CD4-positive, alpha-beta T cell treated with Interleukin-17A for 4 hours (primary cell): ENCODE results near the gene PDLIM3.
A peak's percentile ranks its signal among the peaks of the same experiment; 100 is the strongest.
"Not testable (repeated sequence)": the region's sequence is repeated elsewhere in the genome, so short reads cannot be mapped to it uniquely, and the experiment has no call there.

Experiments used
- DNase-seq: peaks from one replicate; pipeline ENCODE4 v3.0.0-alpha.2; 2020; ENCODE audit warnings: mixed read lengths

The PDLIM3 gene

DNA sequence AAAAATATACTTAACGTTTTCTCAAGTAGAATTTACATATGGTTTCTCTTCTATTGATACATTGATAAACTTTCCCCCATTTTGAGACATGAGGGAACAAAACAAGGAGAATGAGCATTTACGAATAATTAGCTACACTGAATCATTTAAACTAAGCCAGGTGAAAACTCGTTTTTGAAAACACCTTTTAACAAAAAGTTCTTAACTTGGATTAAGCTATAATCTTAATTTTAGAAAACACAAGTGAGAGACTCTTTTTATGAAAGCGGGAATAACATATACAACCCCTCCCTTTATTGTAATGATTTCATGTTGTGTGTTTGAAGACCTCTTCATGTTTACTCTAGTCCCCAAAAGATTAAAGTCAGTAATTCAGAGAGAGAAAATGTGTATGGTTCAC is 20.1 kb downstream of the PDLIM3 start:
- DNase-seq: no peak

DNA sequence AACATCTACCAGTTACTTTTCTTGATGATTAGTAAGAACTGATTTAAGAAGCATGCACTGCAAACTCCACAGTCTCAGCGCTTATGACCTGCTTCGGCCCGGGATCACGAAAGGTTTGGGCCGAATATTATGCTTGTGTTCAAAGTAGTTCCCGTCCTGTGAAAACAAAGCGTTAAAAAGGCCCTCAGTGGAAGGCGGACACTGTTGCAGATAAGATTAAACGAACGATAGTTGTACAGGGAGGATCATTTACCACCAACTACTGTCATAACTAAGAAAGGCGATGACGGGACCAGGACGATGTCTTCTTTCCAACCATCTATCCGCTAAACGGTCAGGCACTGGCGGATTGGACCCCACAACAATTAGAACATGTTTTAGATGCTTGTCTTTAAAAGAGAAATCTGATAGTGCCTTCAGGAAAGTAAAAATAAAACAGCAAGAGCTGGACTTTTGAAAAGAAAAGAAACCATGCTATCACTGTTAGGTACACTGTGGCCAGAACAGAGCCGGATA is 21.1 kb downstream of the PDLIM3 start:
- no peak for DNase-seq

DNA sequence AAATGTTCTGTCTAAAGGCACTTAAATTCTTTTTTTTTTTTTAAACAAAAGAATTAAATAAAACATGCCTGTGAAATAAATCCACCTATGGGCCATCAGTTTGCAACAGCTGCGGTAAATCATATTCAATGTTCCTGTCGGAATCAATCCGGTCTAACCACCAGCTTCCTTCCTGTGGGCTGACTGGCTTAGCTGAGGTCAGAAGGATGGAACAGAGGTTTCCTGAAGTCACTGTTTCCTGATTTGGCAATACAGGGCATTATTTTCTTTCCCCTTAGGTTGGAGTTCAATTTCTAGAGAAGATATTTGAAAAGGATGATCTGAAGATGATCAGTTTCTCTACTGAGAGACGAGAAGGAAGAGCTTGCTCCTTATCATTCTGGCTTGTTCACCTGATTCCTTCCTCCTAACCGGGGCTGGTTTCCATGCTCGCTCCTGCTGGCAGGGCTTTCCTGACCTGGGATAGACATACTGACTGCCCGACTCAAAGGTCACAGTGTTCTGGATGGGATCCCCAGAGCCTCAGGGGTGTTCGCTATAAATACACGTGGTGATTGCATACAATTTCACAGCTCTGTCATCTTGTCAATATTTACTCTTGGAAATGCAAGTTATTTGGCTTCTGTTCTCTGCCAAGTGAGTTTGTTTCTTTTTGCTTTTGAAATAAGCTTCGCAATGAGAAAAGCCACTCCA is 21.7 kb downstream of the PDLIM3 start:
- DNase-seq: no peak

DNA sequence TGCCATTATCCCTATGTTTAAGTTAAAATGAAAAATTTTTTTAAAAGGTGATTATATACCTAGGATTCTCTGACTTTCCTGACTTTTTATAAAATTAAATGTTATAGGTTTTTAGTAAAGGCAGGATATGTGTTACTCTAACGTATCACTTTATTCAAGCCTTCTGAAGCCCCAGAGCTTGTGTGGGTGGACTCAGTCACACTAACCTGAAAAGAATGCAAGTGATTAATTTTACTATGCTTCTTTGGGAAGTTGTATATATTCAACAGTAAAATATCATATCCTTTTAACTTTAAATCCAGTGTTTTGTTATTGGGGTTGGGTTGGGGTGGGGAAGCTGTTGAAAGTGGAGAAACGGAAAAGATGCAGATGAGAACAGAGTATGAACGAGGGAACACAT is 22.8 kb downstream of the PDLIM3 start:
- DNase-seq: no peak

DNA sequence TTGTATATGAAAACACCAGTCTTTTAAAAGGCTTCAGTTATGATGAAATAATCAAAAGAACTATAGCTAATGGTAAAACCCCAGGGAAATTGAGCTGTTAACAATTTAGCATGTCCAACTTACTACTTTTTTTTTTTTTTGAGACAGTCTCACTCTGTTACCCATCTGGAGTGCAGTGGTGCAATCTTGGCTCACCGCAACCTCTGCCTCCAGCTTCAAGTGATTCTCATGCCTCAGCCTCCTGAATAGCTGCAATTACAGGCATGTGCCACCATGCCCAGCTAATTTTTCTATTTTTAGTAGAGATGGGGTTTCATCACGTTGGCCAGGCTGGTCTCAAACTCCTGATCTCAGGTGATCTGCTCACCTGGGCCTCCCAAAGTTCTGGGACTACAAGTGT is 24.1 kb downstream of the PDLIM3 start:
- not testable (repeated sequence) for DNase-seq

DNA sequence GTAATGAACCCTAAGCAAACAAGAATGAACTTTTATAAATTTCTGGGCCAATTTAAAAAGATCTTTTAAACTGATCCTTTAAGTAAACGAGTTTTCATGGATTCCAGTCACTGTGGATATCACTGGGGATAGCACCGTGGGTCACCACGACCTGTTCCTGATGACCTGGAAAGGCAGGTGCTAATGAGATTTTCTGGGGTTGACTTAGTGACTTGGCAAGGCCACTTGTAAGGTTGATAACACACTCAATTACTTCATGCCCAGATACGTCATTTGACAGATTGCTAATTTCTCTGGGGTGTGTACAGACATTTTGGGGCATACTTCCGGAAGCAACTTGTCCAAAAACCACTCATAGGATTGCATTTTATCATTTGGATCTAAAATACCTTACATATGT is 24.5 kb downstream of the PDLIM3 start:
- DNase-seq: no peak

DNA sequence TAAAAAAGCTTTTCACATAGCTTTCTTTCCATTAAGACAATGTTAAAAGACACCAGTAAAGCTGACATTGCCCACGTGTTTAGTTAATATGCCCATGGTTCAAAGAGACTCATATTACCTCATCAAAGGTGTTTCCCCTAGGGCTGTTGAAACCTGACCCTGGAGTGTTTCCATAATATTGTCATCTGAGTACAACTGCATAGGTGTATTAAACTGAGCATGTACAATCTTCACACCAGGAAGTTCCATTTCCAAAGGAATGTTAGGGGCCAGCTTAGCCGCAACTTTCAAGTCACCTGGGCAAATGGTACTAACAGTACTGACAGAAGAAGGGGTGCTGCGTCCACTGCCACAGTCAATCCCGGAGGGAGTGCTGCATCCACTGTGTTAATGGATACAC is 27.1 kb downstream of the PDLIM3 start:
- no peak for DNase-seq

DNA sequence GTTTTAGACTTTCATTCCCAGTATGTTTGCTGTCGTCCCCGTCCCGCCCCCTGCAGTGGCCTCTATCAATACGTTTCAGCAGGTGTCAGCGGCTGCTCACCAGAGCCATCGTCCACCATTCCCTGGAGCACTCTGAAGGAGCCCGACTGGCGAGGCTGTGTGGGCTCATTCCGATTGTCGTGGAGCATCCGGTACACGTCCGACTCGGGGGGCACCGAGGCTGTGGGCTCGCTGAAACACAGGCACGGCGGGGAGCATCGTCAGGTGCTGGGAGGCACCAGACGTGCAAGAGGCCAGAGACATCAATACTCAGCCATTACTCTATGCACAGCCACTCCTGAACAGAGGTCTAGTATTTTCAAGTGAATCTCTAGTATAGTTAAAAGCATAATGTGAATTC is 28.9 kb downstream of the PDLIM3 start:
- no peak for DNase-seq

DNA sequence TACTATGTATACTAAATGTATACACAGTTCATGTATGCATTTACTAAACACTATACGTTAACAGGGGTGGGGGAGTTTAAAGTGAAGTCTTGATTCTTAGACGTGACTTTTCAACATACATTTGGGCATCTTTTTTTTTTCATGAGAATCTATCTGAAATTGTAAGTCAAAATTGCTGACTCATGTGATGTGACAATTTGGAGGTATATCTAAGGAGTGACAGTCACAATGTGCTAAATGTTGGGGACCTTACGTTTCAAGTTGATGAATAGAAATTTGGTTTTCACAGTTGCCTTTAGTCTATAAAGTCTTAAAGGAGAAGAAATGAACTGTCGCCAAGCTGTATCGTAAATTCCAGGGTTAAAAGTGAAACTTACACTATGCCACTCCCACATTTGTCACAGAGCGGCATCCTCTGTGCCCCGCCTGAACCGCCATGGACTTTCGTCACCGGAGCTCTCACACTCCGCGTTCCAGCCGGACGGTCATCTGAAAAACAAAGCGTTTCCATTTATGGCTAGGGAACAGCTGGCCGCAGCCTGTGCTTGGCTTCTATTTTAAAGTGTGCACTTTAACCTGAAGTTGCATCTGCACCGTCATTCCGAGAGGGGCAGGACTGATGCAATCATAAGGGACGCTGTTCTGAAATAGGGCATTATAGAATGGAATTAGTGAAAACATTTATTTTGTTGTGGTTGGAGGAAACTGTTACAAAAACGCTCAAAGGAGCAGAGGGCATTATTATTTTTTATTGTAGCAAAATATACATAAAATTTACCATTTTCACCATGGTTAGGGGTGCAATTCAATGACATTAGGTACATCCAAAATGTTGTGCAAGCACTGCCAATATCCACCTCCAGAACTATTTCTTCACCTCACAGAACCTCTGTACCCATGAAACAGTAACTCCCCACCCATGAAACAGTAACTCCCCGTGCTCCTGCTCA is 30.9 kb downstream of the PDLIM3 start:
- no peak for DNase-seq

DNA sequence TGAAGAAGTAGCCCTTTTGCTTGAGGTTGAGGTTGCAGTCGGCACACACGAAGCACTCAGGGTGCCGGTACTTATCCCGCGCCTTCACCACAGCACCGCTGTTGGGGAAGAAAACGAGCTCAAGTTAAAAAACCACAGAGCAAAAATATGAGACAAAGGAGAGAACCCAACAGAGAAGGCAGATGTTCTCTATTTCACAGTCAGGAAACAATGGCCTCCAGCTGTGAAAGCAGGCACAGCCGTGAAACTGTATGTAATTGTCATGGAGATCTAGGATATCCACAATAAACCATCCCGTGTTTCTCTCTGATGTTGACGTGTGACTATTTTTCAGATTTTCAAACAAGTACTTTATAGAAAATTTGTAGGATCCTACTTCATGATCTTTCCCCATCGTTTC is 32.9 kb downstream of the PDLIM3 start:
- DNase-seq: no peak

DNA sequence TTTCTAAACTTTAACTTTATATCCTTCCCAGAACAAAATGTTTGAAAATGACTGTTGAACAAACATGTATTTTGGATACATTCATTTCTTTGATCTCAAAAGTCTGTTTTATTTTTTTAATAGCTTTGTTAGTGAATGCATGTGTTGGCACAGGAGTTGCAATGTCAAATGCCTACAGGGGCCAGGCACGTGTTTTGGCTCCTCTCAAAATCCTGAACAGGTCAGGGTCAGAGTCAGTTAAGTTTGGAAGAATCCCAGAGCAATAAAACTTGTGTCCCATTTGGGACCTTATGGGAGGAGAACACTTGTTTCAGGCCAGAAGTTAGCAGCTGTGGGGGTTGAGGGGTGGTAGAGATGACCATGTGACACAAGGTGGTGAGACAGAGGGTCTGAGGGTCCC is 34.7 kb downstream of the PDLIM3 start:
- DNase-seq: no peak

DNA sequence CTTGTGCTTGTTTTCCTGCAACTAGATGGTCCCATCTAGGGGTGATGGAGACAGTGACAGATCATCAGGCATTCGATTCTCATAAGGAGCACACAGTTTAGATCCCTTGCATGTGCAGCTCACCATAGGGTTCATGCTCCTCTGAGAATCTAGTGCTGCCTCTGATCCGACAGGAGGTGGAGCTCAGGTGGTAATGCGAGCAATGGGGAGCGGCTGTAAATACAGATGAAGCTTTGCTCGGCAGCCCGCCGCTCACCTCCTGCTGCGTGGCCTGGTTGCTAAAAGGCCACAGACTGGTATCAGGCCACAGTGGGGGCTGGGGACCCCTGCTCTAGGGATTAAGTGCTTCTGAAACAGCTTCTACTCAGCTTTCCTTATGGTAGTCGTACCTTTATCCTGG is 35.3 kb downstream of the PDLIM3 start:
- no peak for DNase-seq

DNA sequence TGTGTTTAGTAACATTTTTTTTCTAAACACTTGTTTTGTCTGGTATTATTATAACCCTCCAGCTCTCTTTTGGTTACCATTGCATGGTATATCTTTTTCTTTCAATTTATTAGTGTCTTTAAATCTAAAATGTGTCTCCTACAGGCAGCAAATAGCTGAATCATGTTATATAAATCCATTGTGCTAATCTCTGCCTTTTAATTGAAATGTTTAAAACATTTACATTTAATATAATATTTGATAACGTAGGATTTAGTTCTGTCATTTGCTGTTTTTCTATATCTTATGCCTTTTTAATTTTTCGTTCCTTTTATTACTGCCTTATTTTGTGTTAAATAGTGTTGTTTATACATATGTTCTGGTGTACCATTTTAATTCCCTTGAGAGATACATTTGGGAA is 46.7 kb downstream of the PDLIM3 start:
- DNase-seq: no peak

DNA sequence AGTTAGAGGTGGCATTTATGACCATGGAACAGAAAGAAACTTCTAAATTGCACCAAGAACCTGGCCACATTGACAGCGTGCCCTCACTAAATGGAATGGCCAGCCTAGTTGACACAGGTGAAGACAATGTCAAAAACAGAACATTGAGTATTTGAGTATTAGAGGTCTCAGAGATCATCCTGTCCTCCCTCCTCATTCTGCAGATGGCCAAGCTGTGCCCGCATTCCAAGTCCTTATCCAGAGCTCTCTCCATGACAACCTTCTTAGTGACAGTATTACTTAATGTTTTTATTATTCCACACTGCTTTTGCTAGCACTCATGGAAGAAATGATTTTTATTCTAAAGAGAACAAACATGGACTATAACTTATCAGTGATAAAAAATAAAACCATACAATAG is 53.9 kb downstream of the PDLIM3 start:
- no peak for DNase-seq

DNA sequence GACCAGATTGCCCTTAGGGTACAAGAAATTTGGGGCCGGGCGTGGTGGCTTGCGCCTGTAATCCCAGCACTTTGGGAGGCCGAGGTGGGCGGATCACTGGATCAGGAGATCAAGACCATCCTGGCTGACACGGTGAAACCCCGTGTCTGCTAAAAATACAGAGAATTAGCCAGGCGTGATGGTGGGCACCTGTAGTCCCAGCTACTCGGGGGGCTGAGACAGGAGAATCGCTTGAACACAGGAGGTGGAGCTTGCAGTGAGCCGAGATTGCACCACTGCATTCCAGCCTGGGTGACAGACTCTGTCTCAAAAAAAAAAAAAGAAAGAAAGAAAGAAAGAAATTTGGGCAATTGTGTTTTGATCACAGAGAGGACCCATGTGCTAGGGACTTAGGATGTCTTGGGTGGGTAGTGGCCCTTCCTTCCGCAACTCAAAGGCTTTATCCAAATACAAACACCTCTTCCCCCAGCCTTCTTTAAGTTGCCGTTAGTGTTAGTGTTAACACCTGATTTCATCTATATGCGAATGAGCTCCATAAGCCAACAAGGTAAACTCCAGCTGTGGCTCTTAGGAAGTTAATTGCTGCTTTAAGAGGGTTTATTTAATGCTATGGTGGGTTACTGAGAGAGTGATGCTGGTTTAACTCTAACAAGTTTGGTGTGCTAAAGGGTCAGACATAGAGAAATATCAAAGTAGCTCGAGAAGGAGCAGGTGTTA is 55.1 kb downstream of the PDLIM3 start:
- DNase-seq: no peak

DNA sequence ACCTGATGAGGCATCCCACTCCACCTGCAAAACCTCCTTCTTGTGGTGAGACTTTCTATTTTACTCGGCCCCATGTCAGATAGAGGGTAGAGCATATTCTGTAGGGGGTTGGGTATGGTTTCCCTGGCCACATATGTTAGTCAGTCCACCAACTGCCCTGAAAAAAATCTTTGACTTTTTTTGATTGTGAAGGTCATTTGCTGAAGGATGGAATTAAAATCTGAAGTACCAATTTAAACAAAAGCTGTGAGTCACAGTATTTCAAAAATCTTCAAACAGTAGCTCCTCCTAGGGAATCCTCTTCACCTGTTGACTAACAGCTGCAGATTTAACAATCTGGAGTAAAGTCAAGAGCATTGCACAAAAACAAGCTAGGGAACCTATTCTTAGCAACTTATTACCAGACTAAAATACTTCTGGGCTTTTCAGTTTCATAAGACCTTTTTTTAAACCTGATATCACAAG is 55.8 kb downstream of the PDLIM3 start:
- DNase-seq: no peak

DNA sequence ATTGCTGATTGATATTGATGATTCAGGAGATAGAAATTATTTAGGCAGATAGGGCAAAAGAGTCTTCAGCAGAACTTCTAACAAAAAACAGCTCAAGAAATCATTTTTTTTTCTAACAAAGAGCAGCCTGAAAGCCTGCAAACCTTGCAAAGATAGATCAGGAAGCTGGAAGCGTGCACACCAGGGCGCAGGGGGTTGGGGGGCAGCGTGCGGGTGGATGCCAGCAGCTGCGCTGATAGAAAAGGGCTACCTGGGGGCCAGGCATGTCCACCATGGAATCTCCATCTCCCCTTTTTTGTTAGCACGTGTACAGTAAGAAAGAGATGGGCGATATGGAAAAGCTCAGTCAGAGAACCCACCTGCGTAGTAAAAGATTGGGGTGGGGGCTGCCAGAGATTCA is 62.1 kb downstream of the PDLIM3 start:
- no peak for DNase-seq

DNA sequence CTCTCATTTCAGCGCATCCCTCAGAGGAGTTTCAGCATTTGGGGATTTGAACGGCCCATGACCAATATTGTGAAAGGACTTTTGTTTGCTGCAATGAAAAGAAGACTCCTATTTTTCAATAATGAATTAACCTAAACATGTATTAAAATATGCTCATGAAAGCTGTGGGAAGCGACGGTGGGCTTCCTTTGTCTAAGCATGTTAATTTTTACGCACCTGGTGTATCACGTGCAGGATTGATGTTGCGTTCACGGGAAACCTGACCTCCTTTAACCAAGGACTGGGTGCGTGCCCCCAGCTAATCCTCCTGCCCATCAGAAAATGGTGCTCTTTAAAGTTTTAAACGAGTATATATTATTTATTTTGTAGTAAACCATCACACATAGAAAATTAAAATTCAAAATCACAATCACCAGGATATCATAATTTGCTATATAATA is 63.2 kb downstream of the PDLIM3 start:
- peak; percentile 7 for DNase-seq

DNA sequence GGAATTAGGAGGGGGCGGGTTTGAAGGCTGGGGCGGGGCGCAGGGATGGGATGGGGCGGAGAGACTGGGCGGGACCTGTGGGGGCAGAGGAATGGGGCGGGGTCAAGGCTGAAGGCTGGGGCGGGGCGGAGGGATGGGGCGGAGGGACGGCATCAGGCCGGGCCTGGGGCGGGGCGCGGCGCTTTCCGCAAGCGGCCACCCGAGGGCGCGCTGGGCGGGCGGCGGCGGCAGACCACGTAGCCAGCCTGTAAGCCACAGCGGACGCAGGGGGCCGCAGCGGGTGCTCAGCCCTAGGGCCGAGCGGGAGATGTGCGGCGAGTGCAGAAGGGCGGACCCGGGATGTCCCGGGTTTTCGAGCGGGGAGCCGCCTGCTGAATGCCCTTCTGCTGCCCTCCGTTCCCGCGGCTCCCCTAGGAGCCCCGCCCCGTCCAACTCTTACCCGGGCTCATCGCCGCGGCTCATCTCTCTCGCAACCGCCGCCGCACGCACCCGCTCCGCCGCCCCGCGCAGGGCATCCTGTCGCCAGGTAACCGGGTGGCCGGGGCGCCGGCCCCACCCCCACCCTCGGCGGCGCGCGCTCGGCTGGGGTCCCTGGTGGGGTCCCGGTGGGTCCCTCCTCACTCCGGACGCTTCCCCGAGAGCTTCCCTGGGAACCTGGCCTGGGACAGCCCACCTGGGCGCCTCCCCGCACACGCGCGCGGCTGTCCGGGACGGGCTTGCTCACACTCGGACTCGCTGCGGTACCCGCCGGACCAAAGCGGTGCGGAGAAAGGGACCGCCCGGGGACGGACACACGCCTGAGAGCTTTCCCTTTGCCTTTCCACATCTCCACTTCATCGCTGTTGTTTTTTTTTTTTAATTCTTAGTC is 63.8 kb downstream of the PDLIM3 start, which contains the start of gene CCDC110:
Gene CCDC110, minus strand, starts transcription at position 499 of the 868 bp plus-strand sequence. Its CDS starts 50 bp downstream, at position 449.
- DNase-seq: peak; percentile 97

DNA sequence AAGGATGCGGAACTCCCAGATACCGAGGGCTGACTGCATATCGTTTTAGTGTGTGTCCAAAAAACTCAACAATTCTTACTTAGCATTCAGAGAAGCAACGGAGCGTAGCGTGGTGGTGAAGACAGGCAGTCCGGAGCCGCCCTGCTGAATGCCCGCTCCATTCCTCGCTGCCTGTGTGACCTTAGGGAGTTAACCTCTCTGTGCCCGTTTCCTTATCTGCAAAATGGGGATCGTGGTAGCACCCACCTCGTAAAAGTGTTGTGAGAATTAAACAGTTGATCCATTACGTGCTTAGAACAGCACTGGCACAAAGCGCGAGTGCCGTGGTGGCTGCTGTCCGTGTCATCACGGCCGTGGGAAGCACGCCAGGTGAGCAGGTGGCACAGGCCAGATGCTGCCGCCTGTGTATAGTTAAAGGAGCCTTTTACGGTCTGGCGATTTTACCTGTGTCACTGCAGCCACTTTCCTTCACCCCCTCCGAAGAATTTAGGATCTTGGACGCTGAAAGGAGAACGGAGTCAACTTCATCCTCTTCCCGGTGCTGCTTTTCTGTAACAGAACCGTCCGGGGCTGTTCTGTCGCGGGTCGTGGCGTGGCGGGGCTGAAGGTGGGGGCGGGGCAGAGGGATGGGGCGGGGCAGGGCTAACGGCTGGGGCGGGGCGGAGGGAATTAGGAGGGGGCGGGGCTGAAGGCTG is 64.7 kb downstream of the PDLIM3 start:
- DNase-seq: no peak

DNA sequence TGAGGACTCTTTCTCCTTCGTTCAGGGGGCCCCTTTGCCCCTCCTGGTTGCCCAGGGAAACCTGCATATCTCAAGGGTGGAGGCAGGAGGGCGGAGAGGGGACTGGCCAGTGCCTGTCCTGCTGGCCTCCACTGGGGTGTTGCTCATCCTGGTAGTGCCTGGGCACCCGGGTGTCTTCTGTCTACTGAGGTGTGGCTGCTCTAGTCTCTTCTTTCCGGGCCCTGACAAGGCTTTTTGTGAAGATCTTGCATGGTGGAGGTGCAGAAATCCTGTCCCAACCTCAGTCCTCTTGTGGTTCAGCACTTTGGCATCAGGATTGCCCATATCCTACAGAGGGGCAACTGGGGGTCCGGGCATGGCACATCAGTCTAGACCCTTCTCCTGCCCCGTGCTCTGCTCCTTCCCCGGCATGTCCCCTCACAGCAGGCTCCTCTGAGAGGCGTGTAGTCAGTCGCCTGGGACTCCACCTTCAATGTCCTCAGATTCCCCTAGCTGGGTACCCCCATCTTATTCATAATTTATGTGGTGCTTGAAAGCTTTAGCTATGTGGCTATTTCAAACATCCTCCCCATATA is 65.6 kb downstream of the PDLIM3 start:
- peak; percentile 5 for DNase-seq
